HG02852 (cell line): ENCODE data around the gene PRKD2.
"Not testable (repeated sequence)": the region's sequence is repeated elsewhere in the genome, so short reads cannot be mapped to it uniquely, and the experiment has no call there.

Source experiments
- ATAC-seq: cut with Tn5 transposase; IDR thresholded peaks from one replicate; pipeline ENCODE4 v1.9.1; 2021; ENCODE audit warnings: mild to moderate bottlenecking, moderate library complexity; ENCODE audit not compliant: unreplicated experiment

Gene PRKD2

DNA sequence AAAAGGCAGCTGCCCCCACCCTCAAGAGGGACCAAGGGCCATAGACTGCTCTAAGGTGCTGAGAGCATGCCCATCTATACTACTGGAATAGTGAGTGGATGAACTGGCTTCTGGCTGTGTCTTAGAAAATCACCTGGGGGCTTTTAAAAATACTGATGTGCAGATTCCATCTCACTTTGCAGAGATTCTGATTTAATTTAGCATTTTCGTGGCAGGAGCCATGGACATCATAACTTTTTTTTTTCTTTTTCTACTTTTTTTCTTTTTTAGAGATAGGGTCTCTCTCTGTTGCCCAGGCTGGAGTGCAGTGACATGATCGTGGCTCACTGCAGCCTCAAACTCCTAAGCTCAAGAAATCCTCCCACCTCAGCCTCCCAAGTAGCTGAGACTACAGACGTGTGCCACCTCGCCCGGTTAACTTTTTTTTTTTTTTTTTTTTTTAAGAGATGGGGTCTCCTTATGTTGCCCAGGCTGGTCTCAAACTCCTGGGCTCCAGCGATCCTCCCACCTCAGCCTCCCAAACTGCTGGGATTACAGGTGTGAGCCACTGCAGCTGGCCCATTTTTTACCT is 4.1 kb downstream of the PRKD2 start:
- not testable (repeated sequence) for ATAC-seq

- ATAC-seq, result no peak
These were observed 6.2 kb downstream of the PRKD2 start for GRCh38 chr19:46710687-46711086.

DNA sequence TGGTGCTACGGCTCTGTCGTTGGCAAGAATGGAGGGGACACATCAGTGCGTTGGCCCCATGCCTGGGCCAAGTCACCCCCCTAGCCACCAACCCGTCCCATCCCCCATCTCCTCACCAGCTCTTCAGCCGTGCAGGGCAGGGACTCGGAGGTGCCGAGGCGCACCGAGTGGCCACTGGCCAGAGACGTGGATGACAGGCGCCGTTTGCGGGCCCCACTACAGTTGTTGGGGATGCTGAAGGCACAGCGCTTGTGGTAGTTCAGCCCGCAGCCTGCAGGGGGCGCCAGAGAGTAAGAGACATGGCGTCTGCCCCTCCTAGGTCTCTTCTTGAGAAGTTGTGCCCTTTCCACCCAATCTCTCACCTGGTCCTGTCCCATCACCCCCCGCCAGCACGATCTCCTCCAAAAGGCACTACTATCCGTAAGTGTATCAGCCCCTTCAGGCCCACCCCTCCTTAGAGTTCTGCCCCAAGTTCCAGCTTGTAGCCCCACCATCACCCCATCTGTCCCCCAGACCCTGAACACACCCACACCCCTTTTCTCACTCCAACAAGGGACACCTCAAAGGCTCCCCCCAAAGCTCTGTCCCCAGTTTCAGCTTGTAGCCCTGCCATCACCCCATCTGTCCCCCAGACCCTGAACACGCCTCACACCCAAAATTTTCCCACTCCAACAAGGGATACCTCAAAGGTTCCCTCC is 12.4 kb downstream of the PRKD2 start:
- no peak for ATAC-seq

DNA sequence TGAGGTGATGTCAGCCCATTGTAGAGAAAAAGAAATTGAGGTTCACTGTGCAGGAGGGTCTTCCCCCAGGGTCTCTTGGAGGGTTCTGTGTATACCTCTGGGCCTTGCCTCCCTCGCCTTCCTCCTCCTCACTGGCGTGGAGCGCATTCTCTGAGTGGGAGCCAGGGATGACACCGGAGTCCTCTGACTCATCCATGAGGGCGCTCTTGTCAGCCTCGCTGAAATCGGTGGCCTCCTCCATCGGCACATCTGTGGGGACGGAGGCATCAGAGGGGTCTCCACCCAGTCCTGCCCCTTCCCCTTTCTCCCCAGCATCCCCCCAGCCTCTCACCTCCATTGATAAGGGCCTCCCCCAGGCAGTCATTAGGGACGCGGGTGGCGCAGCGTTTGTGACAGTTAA is 16.2 kb downstream of the PRKD2 start:
- ATAC-seq, result no peak

DNA sequence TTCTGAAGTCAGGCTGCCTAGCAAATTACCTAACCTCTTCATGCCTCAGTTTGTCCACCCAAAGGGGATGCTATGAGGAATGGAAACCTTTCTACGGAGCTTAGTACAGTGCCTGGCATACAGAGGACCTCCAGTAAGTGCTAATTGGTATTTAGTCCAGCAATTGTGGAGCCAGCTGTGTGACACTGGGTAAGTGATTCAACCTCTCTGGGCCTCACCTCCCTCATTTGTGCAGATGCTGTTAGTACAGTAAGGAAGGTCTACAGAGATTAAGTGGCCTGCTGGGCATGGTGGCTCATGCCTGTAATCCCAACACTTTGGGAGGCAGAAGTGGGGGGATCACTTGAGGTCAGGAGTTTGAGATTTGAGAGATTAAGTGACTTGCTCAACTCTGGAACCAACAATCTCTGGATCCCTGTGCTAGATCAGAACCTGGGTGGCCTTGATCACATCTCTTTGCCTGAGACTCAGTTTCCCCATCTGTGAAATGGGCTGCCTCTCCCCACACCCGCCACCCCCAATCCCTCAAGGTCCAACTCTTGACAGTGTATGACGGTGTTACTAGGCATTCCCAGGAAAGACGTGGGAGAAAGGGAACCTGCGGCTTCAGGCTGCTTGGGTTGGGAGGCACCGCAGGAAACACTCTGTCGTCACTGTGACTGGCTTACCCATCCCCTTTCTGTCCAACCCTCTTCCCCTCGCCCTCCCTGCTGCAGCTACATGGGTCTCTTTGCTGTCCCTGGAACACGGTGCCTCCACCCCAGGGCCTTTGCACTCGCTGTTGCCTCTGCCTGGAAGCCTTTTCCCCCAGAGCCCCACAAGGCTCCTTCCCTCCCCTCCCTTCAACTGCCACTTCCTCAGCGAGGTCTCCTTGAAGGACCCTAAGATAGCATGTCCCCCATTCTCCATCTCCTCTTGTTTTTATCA is 18.3 kb downstream of the PRKD2 start:
- no peak for ATAC-seq

- ATAC-seq, result no peak
These were observed 19.5 kb downstream of the PRKD2 start for GRCh38 chr19:46697204-46697960.

- no peak for ATAC-seq
These were observed 20.1 kb downstream of the PRKD2 start for GRCh38 chr19:46696866-46697203.

DNA sequence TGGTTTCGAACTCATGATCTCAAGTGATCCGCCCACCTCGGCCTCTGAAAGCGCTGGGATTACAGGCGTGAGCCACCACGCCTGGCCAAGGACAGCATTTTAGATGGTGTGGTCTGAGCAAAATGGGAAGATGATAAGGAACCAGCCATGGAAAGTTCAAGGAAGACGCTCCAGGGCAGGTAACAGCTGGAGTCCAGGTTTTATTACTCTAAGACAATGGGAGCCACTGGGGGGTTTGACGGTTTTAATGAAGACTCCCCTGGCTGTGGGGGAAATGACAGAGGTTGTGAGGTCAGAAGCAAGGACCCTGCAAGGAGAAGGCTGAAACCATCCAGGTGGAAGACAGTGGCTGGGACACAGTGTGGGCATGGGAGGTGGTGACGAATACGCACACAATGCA is 20.9 kb downstream of the PRKD2 start:
- ATAC-seq, result no peak

GRCh38 chr19:46693760-46694159 is 23.2 kb downstream of the PRKD2 start:
- ATAC-seq, result no peak

GRCh38 chr19:46692918-46693722 is 23.8 kb downstream of the PRKD2 start:
- ATAC-seq, result no peak

DNA sequence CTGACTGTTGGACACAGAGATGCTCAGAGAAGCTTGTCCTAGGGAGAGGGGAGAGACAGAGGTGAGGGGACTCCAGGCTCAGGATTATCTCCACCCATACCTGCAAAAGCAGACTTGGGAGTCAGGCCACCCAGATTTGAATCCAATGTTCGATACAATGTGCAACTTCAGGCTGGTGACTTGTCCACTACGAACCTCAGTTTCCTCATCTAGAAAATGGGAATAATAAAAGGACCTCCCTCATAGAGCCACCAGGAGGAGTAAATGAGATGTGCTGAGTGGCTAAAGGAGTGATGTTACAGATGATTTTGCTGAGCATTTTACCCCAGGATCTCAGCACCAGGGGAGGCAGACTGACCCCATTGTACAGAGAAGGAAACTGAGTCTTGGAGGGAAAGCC is 25.0 kb downstream of the PRKD2 start:
- no peak for ATAC-seq

- no peak for ATAC-seq
These were observed 25.8 kb downstream of the PRKD2 start for GRCh38 chr19:46691104-46691503.

GRCh38 chr19:46689358-46689757 is 27.6 kb downstream of the PRKD2 start:
- ATAC-seq, result no peak

GRCh38 chr19:46687438-46688145 is 29.3 kb downstream of the PRKD2 start:
- ATAC-seq, result no peak

- no peak for ATAC-seq
These were observed 31.7 kb downstream of the PRKD2 start for GRCh38 chr19:46685189-46685588.

DNA sequence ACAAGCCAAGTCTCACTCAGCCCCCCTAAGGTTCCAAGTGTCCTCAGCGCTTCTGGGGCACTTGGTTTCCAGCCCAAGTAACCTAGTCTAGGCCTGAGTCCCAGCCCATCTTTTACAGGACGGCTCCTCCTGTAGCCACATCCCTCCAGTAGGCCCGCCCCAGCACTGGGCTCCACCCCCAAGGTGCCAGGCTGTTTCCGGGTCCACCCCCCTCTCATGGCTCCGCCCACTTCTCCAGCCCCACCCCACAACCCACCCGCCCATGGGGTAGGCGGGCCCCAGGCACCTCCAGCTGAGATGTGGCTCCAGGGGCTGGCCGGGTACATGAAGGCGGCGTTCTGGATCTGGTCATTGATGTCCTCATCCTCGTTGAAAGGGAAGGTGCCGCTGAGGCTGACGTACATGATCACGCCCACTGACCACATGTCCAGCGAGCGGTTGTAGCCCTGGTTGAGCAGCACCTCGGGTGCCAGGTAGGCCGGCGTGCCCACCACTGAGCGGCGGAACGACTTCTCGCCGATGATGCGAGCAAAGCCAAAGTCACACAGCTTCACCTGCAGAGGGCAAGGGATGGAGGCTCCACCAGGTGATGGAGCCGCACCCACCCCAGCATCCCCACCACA is 38.7 kb downstream of the PRKD2 start:
- ATAC-seq, result no peak

DNA sequence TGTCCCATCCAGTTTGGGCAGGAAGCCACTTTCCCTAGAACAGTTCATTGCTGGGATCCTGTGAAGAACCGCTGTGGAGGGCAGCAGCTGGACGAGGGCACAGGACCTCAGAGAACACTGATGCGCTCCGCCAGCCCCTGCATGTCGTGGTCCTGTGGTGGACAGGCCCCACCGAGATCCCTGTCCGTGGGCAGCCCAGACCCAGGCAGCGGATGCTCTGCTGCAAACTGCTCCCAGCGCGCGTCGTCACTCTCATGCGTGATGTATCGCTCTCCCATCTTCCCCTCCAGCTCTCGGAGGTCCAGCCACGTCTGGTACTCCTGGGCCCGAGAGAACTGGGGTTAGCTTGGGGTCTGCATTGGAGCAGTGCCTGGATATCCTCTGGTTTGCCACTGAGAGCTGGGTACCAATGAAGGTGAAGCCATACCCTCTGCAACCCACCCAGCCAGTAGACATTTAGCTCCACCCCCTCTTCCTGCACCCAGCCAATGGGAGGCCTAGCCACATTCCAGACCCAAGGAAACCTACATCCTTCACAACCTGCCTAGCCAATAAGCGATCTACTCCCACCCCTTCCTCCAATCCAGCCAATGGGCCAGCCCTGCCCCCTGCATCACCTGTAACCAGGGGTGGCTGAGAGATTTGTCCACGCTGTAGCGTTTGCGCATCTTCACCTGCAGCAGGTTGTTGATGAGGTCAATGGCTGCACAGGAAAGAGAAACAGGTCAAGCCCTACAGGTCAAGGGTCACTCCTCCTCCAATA is 42.3 kb downstream of the PRKD2 start:
- ATAC-seq, result no peak

DNA sequence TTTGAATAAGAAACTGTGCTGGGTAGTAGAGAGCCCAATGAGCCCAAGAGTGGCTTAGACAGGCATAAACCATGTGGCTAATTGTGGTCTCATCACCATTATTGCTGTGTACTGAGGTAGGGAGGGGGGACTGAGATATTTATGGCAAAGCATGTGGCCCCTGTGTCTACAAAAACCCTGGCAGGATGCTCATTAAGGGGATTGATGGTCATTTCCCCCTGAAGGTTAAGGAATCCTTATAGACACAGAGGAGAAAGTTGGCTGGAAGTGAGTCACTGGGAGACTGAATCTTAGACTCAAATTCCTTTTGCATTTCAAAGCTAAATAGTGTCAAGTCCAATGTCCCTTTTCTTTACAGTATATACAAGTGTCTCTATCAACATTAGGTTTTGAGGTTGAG is 46.1 kb downstream of the PRKD2 start:
- ATAC-seq, result no peak

DNA sequence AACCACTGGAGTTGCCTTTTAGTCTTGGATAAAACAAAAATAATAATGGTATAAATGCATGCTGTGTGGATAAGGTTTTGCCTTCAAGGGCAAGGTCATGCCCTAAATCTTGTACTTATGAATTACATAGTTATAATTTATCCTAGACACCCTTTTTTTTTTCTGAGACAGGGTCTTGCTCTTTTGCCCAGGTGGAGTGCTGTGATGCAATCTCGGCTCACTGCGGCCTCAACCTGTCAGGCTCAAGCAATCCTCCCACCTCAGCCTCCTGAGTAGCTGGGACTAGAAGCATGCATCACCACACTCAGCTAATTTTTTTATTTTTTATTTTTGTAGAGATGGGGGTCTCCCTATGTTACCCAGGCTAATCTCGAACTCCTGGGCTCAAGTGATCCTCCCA is 48.3 kb downstream of the PRKD2 start:
- ATAC-seq, result no peak
